Middle frontal gyrus (tissue), 1 donor: Measurements from ENCODE around the gene GTF3A.

Experiments
- DNase-seq: peaks from one replicate; pipeline ENCODE4 v3.0.0-alpha.2; 2015; ENCODE audit warnings: low spot score; ENCODE audit errors: extremely low spot score

The GTF3A gene

DNA sequence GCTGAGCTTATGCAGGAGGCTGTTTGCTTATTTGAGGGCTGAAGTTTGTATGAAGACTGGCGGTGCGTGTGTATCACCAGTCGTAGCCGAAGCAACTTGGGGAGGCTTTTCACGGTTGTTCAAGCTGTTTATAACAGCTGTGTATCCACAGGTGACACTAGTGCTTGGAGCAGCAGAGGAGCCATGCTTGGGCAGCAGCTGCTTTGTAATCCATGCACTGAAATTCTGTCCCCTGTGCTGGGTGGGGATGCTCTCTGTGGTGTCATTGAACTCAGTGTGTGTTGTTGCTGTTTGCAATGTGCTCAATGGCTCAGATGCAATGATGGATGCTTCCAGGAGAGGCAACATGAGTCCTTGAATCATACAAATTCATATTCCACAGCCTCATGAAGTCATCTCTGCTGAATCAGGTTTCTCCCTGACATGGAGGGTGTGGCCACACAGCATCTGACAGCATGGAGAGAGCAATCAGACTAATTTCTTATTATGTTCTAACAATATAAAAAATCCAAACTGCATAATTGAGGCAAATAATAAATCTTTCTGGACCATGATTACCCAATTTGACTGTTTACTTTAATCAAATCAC, 18.8 kb upstream of the GTF3A start:
- no peak for DNase-seq

DNA sequence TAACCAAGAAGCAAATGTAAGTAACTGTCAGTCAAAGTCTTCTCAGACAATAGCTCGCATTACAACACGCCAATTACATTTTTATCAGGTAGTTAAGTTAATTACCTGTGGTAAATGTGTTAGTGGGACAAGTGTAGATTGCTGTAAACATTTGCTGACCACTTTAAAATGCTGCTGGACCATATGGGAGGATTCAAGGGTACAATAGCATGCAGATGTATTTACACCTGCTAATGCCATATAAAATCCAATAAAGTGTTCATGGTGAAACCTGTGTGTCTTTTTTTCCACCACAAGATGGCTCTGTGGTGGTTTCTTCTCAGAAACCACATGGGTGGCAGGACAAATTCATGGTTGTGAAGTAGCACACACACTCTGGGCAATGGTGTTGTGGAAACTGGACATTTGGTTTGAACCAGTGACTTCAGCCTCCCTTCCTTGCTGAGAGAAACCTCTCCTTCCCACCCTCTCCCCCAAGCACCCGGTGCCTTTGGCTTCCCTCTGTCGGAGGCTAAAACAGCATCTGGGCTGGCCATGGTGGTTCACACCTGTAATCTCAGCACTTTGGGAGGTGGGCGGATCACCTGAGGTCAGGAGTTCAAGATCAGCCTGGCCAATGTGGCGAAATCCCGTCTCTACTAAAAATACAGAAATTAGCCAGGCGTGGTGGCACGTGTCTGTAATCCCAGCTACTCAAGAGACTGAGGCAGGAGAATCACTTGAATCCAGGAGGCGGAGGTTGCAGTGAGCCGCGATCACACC, 18.1 kb upstream of the GTF3A start:
- DNase-seq, result no peak

DNA sequence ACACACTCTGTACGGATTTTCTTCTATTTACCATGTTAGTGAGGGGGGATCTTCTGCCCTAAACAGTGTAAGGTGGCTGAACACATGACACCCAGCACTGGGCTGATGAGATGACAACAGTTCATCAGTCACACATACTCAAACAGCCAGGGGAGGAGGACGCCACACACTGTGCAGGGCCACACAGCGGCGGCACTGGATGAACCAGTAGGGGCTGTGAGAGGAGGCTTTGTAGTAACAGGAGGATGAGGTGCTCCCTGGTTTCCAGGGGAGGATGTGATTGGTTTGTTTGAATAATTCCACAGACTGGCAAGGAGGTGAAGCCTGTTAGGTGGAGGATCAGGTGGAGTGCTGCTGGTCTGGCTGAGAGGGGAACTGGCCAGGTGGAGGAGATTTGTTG, 16.3 kb upstream of the GTF3A start:
- no peak for DNase-seq

DNA sequence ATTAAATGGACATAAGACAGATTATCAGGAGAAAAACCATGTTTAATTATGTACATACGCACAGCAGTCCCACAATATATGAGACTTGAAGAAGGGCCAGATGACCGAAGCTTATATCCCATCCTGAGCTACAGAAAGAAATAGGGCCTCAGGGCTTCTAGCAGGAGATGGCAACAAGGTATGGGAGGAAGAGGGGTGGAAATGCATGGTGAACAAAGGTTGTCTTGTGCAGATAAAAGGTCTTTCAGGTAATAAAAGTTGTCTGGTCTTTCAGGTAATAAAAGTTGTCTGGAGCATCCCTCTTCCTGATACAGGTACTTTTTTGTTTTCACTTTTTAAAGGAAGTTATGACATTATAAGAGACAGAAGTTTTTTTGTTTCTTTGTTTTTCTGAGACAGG, 15.4 kb upstream of the GTF3A start:
- DNase-seq, result no peak

DNA sequence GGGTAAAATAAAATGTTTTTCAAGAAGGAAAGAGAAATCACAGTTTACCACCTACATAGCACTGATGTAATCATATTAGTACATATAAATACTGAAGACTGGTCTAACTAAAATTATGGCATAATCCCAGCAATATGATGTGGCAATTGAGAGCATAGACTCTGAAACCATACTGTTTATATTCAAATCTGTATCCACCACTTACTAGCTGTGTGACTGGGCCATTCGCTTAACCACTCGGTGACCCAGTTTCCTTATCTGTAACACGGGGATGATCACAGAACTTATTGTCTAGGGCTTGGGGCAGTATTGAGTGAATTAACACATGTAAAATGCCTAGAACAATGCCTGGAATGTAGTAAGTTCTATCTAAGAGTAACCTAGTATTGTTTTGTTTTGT, 13.1 kb upstream of the GTF3A start:
- no peak for DNase-seq

DNA sequence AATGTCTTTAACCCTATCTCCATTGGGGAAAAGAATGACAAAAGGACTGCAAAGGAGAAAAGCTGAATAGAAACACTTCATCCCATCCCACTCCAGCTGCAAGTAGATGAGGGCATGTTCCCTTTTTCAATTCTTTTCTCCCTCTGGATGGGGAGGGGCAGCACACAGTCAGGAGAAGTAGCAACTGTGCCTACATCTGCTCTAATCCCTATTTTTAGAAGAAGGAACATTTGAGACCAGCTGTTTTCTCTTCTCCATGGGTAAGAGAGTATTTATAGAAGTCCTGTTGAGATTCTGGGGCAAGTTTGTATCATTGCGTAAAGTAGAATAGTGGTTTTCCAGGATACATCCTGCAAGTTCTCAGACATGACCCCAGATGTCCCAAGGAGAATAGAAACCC, 9.3 kb upstream of the GTF3A start:
- DNase-seq, result no peak

DNA sequence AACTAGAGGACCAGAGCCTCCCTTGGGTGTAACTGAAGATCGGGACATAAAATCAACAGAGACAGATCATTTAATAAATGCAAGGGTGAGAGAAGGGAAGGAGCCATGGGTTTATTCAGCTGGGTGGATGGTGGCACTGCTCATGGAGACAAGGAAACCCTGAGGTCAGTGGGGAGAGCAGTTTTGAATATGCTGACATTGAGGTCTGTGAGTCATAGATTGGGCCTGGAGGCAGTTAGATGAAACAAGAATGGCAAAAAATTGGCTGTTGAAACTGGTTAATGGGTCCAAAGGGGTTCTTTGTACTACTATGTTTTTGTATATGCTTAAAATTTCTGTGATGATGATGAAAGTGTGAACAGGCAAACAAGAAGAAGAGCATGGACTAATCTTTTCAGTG, 5.1 kb upstream of the GTF3A start:
- DNase-seq, result no peak

DNA sequence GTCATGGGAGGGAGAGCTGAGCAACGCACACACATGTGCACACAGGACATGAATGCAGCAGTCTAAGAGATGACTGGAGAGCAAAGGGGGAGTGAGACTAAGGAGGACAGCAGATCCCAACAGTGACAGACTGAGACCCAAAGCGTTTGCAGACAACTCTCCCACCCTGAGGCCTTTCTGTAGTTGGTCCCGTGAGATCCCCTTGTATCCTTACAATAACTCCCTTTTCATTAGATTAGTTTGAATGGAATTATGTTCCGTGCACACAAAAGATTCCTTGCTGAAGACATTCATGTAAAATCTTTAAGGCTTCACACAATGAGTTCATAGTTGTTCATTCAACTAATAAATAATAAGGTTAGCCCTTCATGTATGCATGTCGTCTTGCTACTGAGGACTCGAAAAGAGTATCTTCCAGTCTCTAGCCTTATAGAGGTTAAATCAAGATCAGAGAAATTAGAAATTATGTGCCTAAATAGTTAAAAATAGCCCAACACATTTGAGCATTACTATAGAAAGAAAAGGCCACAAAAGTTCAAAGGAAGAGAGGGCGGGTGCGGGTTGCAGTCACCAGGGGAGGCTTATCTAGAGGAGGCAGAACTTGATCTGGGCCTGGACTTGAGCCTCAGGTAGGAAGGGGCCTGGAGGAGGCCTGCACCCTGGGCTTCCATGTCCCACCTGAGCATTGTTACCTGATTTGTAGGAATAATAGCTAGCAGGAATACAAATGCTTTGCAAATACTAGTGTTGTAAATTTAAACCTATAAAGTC, 3.1 kb upstream of the GTF3A start:
- no peak for DNase-seq

DNA sequence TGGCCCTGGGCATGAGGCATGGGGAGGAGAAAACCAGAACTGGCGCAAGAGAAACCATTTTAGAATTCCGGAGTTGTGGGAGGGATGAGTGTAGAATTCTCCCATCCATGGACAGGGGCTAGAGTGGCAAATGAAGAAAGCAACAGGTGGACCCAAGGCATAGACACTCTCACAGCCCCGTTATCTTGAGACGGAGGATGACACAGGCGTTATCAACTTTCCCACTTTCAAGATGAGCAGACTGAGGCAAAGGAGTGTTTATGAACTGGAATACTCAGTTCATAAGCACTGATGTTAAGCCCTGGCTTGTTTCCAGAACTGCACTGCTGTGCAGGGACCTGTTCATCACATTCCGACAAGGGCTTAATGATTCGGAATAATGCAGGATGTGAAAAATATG, 1.1 kb upstream of the GTF3A start:
- no peak for DNase-seq

DNA sequence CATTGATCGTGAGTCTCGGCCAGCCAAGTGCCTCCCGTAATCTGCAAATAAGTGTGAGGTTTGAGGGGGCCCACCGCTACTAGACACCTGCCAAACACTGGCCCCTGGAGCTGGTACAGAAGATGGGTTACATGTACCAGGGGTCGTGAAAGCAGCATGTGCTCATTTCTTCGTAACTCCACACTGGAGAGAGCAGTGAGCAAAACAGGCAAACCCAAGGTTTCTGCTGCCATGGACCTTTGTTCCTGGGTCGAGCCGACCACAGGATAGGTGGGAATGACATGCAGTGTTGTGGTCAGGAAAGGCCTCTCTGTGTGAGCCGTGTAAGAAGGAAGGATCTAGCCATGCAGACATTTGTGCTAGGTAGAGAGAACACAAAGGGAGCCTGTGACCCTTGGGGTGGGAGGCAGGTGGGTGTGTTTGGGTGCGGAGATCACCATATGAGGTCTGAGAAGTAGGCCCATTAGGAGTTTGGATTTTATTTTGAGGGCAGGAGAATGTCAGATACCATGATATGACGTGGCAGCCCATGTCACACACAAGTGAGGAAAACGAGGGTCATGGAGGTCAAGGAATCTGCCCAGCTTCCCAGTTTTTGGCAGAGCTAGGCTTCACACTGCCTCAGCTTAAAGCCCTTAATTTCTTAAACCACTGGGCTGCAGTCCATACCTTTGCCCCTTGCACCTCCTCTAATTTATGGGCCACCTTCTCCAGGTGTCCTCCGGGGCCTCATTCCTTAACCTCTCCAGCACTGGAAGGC, 919 bp downstream of the GTF3A start:
- no peak for DNase-seq

DNA sequence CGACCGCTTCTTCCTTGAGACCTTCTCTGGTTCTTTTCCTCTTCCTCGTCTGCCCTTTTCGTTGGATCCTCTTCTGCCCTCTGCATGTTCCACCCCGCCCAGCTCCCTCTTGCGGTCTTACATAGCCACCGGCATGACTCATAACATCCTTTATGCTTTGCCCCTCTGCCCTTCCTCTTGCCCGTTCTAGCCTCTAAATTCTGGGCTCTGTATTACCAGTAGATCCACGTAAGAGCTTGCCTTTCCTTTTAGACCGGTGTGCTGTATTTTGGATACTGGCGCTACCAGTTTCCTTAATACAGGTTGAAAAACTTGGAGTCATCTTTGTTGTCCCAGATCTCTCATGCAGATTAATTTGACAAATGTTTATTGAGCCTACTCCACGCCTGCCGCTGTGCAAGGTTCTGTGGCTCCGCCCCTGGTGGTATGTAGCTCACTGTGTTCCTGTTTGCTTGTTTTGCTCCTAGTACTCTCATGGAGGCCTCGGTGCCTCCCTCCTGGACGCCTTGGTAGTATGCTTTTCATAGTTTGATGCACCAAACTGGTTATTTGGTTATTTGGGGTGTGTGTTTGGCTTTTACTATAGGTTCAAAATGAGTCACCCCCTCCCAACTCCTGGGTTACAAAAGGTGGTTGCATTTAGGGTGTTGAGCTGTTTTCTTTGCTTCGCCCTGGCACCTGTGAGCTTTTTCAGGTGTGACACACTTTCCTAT, 1.7 kb downstream of the GTF3A start:
- DNase-seq, result no peak

DNA sequence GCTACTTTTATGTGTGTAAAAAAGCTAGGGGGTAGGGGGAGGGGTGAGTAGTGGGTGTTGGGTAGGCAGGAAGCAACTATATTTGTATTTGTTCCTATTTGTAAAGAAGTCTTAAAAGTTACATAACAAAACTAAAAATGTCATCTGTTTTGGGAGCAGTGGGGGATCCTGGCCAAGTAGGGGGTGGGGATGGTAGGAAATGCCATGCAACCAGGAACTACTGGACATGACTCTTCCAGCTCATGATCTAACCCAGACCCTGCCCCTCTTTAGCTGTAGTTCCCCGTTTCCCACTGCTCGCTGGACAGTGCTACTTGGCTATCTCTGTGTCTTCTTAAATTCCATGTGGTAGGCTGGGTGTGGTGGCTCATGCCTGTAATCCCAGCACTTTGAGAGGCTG, 3.2 kb downstream of the GTF3A start:
- no peak for DNase-seq

DNA sequence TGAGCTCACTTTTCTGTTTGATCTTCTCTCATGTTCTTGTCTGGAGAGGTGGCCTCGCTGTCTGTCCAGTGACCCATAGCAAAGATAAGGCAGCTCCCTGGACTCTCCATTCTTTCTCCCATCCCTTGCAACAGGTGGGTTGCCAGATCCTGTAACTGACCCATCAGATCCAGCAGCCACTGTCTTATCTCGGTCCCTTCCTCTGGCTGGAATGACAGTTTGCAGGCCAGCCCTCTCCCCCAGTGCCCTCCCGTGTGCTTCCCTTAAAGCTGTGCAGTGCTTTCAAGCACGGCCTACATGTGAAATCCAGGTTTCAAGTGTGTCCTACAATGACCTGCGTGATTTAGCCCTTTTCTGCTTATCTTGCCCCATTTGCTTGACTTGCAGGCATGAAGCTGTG, 3.7 kb downstream of the GTF3A start:
- no peak for DNase-seq

DNA sequence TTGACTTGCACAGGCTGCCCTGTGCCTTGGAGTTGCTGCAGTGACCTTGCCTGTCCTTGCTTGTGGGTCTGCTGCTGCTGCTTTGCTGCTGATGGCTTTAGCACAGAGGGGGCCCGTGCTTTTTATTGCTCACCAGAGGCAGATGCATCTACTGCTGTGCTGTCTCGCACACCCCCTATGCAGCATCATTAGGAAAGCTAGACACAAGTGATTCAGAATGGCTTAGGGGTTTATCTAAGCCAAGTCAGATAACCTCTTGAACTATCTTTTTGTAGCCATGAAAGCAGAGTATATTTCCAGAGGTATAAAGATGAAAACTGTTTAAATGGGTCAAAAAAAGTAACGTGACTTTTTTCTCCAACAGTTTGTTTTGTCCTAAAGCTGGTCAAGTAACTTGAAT, 7.8 kb downstream of the GTF3A start:
- no peak for DNase-seq

DNA sequence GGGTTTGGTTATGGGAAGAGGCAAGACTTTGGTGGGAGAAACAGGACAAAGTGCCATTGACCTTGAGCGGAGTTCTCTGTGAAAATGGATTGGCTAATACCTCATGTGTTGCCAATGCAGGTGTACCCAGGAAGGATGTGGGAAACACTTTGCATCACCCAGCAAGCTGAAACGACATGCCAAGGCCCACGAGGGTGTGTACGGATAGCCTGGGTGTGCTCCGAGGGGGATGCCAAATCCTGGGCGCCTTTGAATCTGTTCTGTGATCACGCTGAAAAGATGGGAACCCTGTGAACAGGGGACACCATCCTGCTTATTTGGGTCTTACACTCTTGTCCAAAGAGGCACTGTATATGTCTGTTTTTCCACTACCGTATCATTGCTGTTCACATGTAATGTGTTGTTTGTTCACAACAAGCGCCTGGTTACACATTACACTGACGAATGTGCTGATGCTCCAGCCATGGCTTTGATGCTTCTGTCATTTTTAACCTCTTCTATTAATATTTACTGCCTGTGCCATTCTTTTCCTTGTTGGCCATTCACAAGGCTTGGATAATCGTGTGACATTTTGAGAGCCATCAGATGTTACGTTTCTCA, 8.3 kb downstream of the GTF3A start:
- DNase-seq, result no peak

DNA sequence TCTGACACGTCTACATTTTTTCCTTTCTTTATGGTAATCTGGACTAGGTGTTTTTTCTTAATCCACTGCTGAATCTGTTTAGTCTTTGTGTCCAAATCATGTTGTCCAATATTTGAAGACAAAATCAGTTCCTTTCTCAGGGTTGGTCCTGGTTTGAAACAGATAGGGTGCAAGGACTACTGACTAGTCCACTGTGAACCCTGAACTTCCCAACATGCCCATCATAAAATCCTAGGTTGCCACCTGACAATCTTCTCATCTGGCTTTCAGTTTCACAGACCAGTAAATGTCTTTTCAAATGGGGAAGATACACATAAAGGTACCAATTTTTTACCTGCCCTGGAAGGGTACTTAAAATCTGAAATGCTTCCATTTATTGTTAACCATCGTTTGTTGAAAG, 12.7 kb downstream of the GTF3A start:
- no peak for DNase-seq

DNA sequence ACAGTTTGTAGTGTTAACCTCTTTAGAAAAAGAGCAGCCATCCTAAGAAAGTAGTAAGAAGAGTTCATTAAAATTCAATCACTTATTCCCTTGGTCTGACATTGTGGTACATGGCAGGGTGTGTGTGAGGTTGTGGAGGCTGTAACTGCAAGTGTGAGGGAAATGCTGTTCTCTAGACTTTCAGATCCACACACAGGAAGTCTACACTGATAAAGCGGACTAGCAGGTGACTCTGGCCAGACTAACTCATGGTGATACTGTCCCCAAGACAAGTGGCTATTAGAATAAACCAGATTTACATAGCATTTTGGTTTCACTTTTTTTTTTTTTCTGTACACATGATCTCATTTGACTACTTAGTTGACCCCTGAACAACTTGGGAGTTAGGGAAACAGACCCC, 16.0 kb downstream of the GTF3A start:
- no peak for DNase-seq

DNA sequence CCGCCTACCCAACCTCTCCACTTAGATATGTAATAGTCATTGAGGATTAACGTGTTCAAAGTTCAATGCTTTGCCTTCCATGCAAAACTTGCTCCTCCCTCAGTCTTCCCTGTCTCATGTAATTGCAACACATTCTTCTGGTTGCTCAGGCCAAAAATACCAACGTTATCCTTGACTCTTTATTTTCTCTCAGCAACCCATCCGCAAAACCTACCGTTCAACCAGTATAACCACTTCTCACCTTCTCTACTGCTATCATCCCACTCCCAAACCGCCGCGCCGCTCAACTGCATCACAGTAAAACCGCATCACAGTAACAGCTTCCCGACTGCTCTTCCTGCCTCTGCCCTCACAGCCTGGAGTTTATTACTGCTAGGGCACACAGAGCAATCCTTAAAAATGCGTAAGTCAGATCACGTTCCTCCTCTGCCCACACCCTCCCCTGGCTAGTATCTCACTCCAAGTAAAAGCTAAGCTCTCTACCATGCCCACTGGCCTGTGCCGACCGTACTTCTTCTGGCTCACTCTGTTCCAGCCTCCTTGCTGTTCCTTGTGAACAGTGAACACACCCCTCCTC, 17.7 kb downstream of the GTF3A start:
- DNase-seq, result no peak

DNA sequence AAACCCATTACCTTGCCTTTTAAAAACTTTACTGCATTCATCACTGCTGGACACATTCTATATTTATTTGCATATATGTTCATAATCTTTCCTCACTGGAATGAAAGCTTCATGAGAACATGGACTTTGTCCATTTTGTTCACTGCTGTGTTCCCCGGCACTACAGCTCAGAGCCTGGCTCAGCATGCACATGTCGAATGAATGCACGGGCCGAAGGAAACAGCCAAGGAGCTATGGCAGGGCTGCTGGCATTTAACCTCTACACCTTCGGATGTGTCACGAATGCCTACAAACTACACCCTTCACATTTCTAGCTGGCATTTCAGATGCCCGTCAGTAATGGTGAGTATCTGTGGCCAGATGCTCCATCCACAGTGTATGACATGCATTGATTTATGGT, 18.4 kb downstream of the GTF3A start:
- DNase-seq, result no peak

DNA sequence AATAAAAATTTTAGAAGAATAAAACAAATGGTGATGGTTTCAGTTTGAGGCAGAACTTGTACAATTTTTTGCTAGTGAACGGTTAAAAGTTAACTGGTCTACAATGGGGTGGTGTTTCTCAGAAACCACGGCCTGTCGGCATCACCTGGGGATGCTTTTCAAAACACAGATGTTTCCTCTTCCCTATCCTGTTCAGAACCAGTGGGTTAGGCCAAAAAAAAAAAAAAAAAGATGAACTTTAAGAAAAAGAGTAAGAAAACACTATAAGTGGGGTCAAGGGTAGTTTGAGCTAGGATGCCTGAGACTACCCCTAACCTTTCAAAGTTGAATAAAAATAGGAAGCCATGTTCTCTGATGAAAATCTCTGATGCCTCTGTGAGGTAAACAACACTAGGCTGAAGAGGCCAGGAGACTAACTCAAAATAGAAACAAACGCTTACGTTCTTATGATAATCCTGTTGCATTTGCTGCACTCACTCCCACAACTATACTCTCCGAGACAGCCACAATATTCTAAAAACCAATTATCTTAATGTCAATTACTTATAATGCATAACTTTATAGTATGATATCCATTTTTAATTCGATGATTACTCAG, 22.7 kb downstream of the GTF3A start:
- no peak for DNase-seq
